H9 (cell line): Measurements from ENCODE around the gene GMNC. TPM values are rescaled to one million over a fixed set of nuclear protein-coding genes. Genes with fewer than 3 reads are reported as not detected.

Experiments
- DNase-seq: peaks from one replicate; pipeline ENCODE4 v3.0.0-alpha.2; 2017
- H2AFZ ChIP-seq: one replicate; pipeline ENCODE4 v1.6.1; 2013; ENCODE audit warnings: mild to moderate bottlenecking, low read length, control low read depth, moderate library complexity
- H2AK5ac ChIP-seq: 2 replicates; pipeline ENCODE4 v1.6.1; 2013; ENCODE audit warnings: low read length, control low read depth, mixed read lengths; ENCODE audit not compliant: insufficient read length
- H2BK120ac ChIP-seq: one replicate; pipeline ENCODE4 v1.6.1; 2013; ENCODE audit warnings: low read depth, mild to moderate bottlenecking, low read length, control low read depth, inconsistent platforms; ENCODE audit not compliant: poor library complexity, severe bottlenecking
- H2BK12ac ChIP-seq: 2 replicates; pipeline ENCODE4 v1.6.1; 2013; ENCODE audit warnings: low read length, control low read depth, mixed read lengths, low read depth; ENCODE audit not compliant: insufficient read length
- H2BK15ac ChIP-seq: 2 replicates; pipeline ENCODE4 v1.6.1; 2013; ENCODE audit warnings: low read depth, low read length, control low read depth
- H2BK20ac ChIP-seq: one replicate; pipeline ENCODE4 v1.6.1; 2013; ENCODE audit warnings: low read depth, mild to moderate bottlenecking, low read length, control low read depth, inconsistent platforms; ENCODE audit not compliant: poor library complexity, severe bottlenecking
- H2BK5ac ChIP-seq: 2 replicates; pipeline ENCODE4 v1.6.1; 2013; ENCODE audit warnings: low read length, control low read depth, mixed read lengths; ENCODE audit not compliant: insufficient read length
- H3K14ac ChIP-seq: 2 replicates; pipeline ENCODE4 v1.6.1; 2013; ENCODE audit warnings: low read length, control low read depth; ENCODE audit not compliant: insufficient read depth
- H3K18ac ChIP-seq: 2 replicates; pipeline ENCODE4 v1.6.1; 2013; ENCODE audit warnings: low read depth, mild to moderate bottlenecking, mixed read lengths, low read length, control low read depth; ENCODE audit not compliant: insufficient read length
- H3K23ac ChIP-seq: 2 replicates; pipeline ENCODE4 v1.6.1; 2013; ENCODE audit warnings: low read length, control low read depth, mixed read lengths, low read depth; ENCODE audit not compliant: insufficient read length
- H3K23me2 ChIP-seq: 2 replicates; pipeline ENCODE4 v1.6.1; 2013; ENCODE audit warnings: low read depth, mild to moderate bottlenecking, mixed read lengths, low read length, control low read depth; ENCODE audit not compliant: insufficient read length, poor library complexity, severe bottlenecking
- H3K27ac ChIP-seq: 2 replicates; pipeline ENCODE4 v1.5.1; 2013; ENCODE audit warnings: low read length, control low read depth, mixed read lengths, low read depth; ENCODE audit not compliant: insufficient read length
- H3K27me3 ChIP-seq: 2 replicates; pipeline ENCODE4 v1.6.1; 2013; ENCODE audit warnings: low read length, control low read depth, inconsistent platforms; ENCODE audit not compliant: insufficient read depth
- H3K4ac ChIP-seq: 2 replicates; pipeline ENCODE4 v1.6.1; 2013; ENCODE audit warnings: low read depth, mild to moderate bottlenecking, control low read depth, inconsistent platforms, low read length, moderate library complexity
- H3K4me1 ChIP-seq: 2 replicates; pipeline ENCODE4 v1.6.1; 2013; ENCODE audit warnings: low read length, control low read depth, inconsistent platforms; ENCODE audit not compliant: insufficient read depth
- H3K4me2 ChIP-seq: 2 replicates; pipeline ENCODE4 v1.6.1; 2013; ENCODE audit warnings: low read length, control low read depth, mixed read lengths; ENCODE audit not compliant: insufficient read length, insufficient read depth
- H3K56ac ChIP-seq: 2 replicates; pipeline ENCODE4 v1.6.1; 2013; ENCODE audit warnings: low read depth, mild to moderate bottlenecking, mixed read lengths, low read length, control low read depth; ENCODE audit not compliant: insufficient read length
- H3K79me1 ChIP-seq: 2 replicates; pipeline ENCODE4 v1.6.1; 2013; ENCODE audit warnings: low read depth, mild to moderate bottlenecking, moderate library complexity, low read length, control low read depth, inconsistent platforms; ENCODE audit not compliant: insufficient read depth, poor library complexity, severe bottlenecking
- H3K79me2 ChIP-seq: 2 replicates; pipeline ENCODE4 v1.6.1; 2013; ENCODE audit warnings: low read length, control low read depth, inconsistent platforms; ENCODE audit not compliant: insufficient read depth
- H3K9ac ChIP-seq: 2 replicates; pipeline ENCODE4 v1.6.1; 2013; ENCODE audit warnings: low read length, control low read depth, mixed read lengths; ENCODE audit not compliant: insufficient read length; ENCODE audit errors: extremely low read depth
- H3K9me3 ChIP-seq: one replicate; pipeline ENCODE4 v1.6.1; 2013; ENCODE audit warnings: low read depth, low read length, inconsistent platforms; ENCODE audit not compliant: control insufficient read depth
- H3T11ph ChIP-seq: one replicate; pipeline ENCODE4 v1.6.1; 2013; ENCODE audit warnings: mild to moderate bottlenecking, low read length, control low read depth, inconsistent platforms
- H4K20me1 ChIP-seq: one replicate; pipeline ENCODE4 v1.6.1; 2013; ENCODE audit not compliant: control insufficient read depth, insufficient read length, insufficient read depth
- H4K5ac ChIP-seq: 2 replicates; pipeline ENCODE4 v1.6.1; 2013; ENCODE audit warnings: low read depth, mild to moderate bottlenecking, mixed read lengths, low read length, control low read depth; ENCODE audit not compliant: insufficient read length
- H4K8ac ChIP-seq: replicated peaks from 2 replicates; pipeline ENCODE4 v1.6.1; 2013; ENCODE audit warnings: low read length, control low read depth, mixed read lengths, low read depth; ENCODE audit not compliant: insufficient read length
- H4K91ac ChIP-seq: 2 replicates; pipeline ENCODE4 v1.6.1; 2013; ENCODE audit warnings: low read depth, mild to moderate bottlenecking, moderate library complexity, mixed read lengths, low read length, control low read depth; ENCODE audit not compliant: insufficient read length
- H3K27ac Mint-ChIP-seq, 3 experiments: 2 replicates in 2 of 3; 3 replicates in 1 of 3; pipeline ENCODE4 v1.8.0; 2020 to 2021; ENCODE audit warnings: mixed read lengths in 3 of 3, mild to moderate bottlenecking in 1 of 3, moderate library complexity in 1 of 3
- H3K27me3 Mint-ChIP-seq: 2 replicates; pipeline ENCODE4 v1.8.0; 2021; ENCODE audit warnings: low read depth, mild to moderate bottlenecking, moderate library complexity, mixed read lengths
- H3K36me3 Mint-ChIP-seq, 3 experiments: 2 replicates in 2 of 3; 3 replicates in 1 of 3; pipeline ENCODE4 v1.8.0; 2020 to 2021; ENCODE audit warnings: low read depth in 3 of 3, mixed read lengths in 3 of 3; ENCODE audit not compliant: insufficient read depth in 1 of 3
- H3K4me1 Mint-ChIP-seq, 2 experiments: 2 replicates each; pipeline ENCODE4 v1.8.0; 2020; ENCODE audit warnings: mixed read lengths in 2 of 2
- H3K4me3 Mint-ChIP-seq, 2 experiments: 2 replicates in 1 of 2; 3 replicates in 1 of 2; pipeline ENCODE4 v1.8.0; 2020 to 2021; ENCODE audit warnings: mild to moderate bottlenecking in 2 of 2, mixed read lengths in 2 of 2, moderate library complexity in 1 of 2
- H3K9me3 Mint-ChIP-seq, 2 experiments: 2 replicates in 1 of 2; 3 replicates in 1 of 2; pipeline ENCODE4 v1.8.0; 2020; ENCODE audit warnings: mild to moderate bottlenecking in 2 of 2, mixed read lengths in 2 of 2, moderate library complexity in 1 of 2
- CTCF ChIP-seq: fragments of 200-600 bp; sonication (generic); conservative IDR thresholded peaks from 3 replicates; pipeline ENCODE4 v1.8.0; 2021; ENCODE audit warnings: antibody characterized with exemption, mild to moderate bottlenecking
- WGBS: extraction: QIAGEN DNeasy Blood & Tissue Kit; methylation state at CpG from one replicate; pipeline ENCODE4 v1.1.7; 2013; ENCODE audit warnings: missing lambda C conversion rate, low lambda C conversion rate, mixed read lengths; ENCODE audit not compliant: insufficient read length; ENCODE audit errors: extremely low coverage; 5-methylcytosine and 5-hydroxymethylcytosine counted together
- total RNA-seq: library from RNA; stranded (reverse); gene quantifications from 2 replicates; pipeline ENCODE4 v1.2.1, GENCODE V29; 2021

The GMNC gene
- total RNA-seq, 1 experiment from 2014 or later: not detected

GRCh38 chr3:190831225-190831624 lies 31.3 kb downstream of the GMNC start:
- no peak overlapping the region for H3K56ac ChIP-seq
- H3K9ac ChIP-seq: no peak overlapping the region
- H4K91ac ChIP-seq: no peak overlapping the region
- Mint-ChIP-seq H3K4me3 (no peak overlapping the region), H3K9me3 (no peaks in the 10 kb centered on the region), H3K27me3 (no peaks in the 10 kb centered on the region), H3K36me3 (no peaks in the 10 kb centered on the region), H3K27ac (no peak overlapping the region), H3K4me1 (peaks cover 0 to 3% of the 10 kb centered on the region in 2 experiments; a peak in 1 of 4 replicates)
- H2BK20ac ChIP-seq: no peak overlapping the region
- H4K5ac ChIP-seq: no peak overlapping the region
- H3K4me2 ChIP-seq: no peak overlapping the region
- no peak overlapping the region for H3K4ac ChIP-seq
- H2BK5ac ChIP-seq: no peak overlapping the region
- no peak for DNase-seq
- H3K23me2 ChIP-seq: no peaks in the 10 kb centered on the region
- no peak overlapping the region for H3K27ac ChIP-seq
- no peak overlapping the region for H2BK12ac ChIP-seq
- no peak overlapping the region for H2BK15ac ChIP-seq
- H2AFZ ChIP-seq: no peak overlapping the region
- no peaks in the 10 kb centered on the region for H3K79me1 ChIP-seq
- no peak for TF ChIP-seq CTCF
- no peaks in the 10 kb centered on the region for H4K20me1 ChIP-seq
- no peaks in the 10 kb centered on the region for H3K9me3 ChIP-seq
- H2BK120ac ChIP-seq: no peak overlapping the region
- no peak overlapping the region for H2AK5ac ChIP-seq
- H3K14ac ChIP-seq: no peak overlapping the region
- H3K79me2 ChIP-seq: no peaks in the 10 kb centered on the region
- no peak overlapping the region for H3K18ac ChIP-seq
- H3K27me3 ChIP-seq: no peaks in the 10 kb centered on the region
- no peaks in the 10 kb centered on the region for H3K4me1 ChIP-seq
- no peak overlapping the region for H4K8ac ChIP-seq
- H3K23ac ChIP-seq: no peak overlapping the region
- no peak overlapping the region for H3T11ph ChIP-seq
- no CpG with 5 or more reads among the region's 8 CpGs for WGBS
